GM23338 (cell line): ENCODE data around the gene KRTAP2-2. TPM values are rescaled to one million over a fixed set of nuclear protein-coding genes. Genes with fewer than 3 reads are reported as not detected.

Experiments
- ATAC-seq: fragments of 200-7000 bp; cut with Tn5 transposase; 3 replicates; pipeline ENCODE4 v1.9.1; 2020
- DNase-seq: peaks from one replicate; pipeline ENCODE4 v3.0.0-alpha.2; 2015; ENCODE audit warnings: low spot score
- H2AFZ ChIP-seq: fragments of 200-600 bp; sonication (generic); 2 replicates; pipeline ENCODE4 v1.8.0; 2016; ENCODE audit warnings: antibody characterized with exemption, mild to moderate bottlenecking, moderate library complexity
- H3F3A ChIP-seq: fragments of 200-600 bp; sonication (generic); replicated peaks from 2 replicates; pipeline ENCODE4 v1.8.0; 2017; ENCODE audit warnings: antibody characterized with exemption, mixed run types, low read depth
- H3K27ac ChIP-seq: fragments of 200-600 bp; sonication (generic); 2 replicates; pipeline ENCODE4 v1.6.1; 2016; ENCODE audit warnings: low read depth
- H3K27me3 ChIP-seq: fragments of 200-600 bp; sonication (generic); 2 replicates; pipeline ENCODE4 v1.8.0; 2016; ENCODE audit warnings: mild to moderate bottlenecking, mixed run types, moderate library complexity; ENCODE audit not compliant: insufficient read depth
- H3K36me3 ChIP-seq: fragments of 200-600 bp; sonication (generic); 2 replicates; pipeline ENCODE4 v1.8.0; 2016; ENCODE audit warnings: mild to moderate bottlenecking; ENCODE audit not compliant: insufficient read depth
- H3K4me1 ChIP-seq: fragments of 200-600 bp; sonication (generic); 2 replicates; pipeline ENCODE4 v1.8.0; 2016; ENCODE audit warnings: mild to moderate bottlenecking, moderate library complexity; ENCODE audit not compliant: insufficient read depth
- H3K4me2 ChIP-seq: fragments of 200-600 bp; sonication (generic); 2 replicates; pipeline ENCODE4 v1.7.1; 2017; ENCODE audit warnings: mixed run types
- H3K4me3 ChIP-seq: fragments of 200-600 bp; sonication (generic); 2 replicates; pipeline ENCODE4 v1.6.1; 2016; ENCODE audit warnings: mixed run types
- H3K79me2 ChIP-seq: fragments of 200-600 bp; sonication (generic); replicated peaks from 2 replicates; pipeline ENCODE4 v1.8.0; 2017; ENCODE audit warnings: mild to moderate bottlenecking; ENCODE audit not compliant: insufficient read depth
- H3K9me2 ChIP-seq: fragments of 200-600 bp; sonication (generic); 2 replicates; pipeline ENCODE4 v1.8.0; 2017; ENCODE audit not compliant: insufficient read depth
- H4K20me1 ChIP-seq: fragments of 200-600 bp; sonication (generic); replicated peaks from 2 replicates; pipeline ENCODE4 v1.8.0; 2017; ENCODE audit warnings: mild to moderate bottlenecking; ENCODE audit not compliant: insufficient read depth
- H3K27ac Mint-ChIP-seq: 2 replicates; pipeline ENCODE4 v1.8.0; 2020; ENCODE audit warnings: inconsistent platforms, mild to moderate bottlenecking, moderate library complexity, mixed read lengths
- H3K27me3 Mint-ChIP-seq: 3 replicates; pipeline ENCODE4 v1.8.0; 2022; ENCODE audit warnings: low read depth, mild to moderate bottlenecking, moderate library complexity, mixed read lengths, inconsistent platforms; ENCODE audit not compliant: insufficient read depth, poor library complexity
- H3K36me3 Mint-ChIP-seq: 3 replicates; pipeline ENCODE4 v1.8.0; 2021; ENCODE audit warnings: low read depth, mild to moderate bottlenecking, inconsistent platforms, moderate library complexity, mixed read lengths
- H3K4me1 Mint-ChIP-seq: 3 replicates; pipeline ENCODE4 v1.8.0; 2020; ENCODE audit warnings: mild to moderate bottlenecking, inconsistent platforms, mixed read lengths
- H3K4me3 Mint-ChIP-seq: 3 replicates; pipeline ENCODE4 v1.8.0; 2021; ENCODE audit warnings: moderate library complexity, mild to moderate bottlenecking, inconsistent platforms, mixed read lengths
- H3K9me3 Mint-ChIP-seq: 3 replicates; pipeline ENCODE4 v1.8.0; 2020; ENCODE audit warnings: moderate library complexity, mild to moderate bottlenecking, inconsistent platforms, mixed read lengths
- CREB1 ChIP-seq: fragments of 250-450 bp; sonication (Bioruptor Pico); IDR thresholded peaks from 2 replicates; pipeline ENCODE4 v1.5.0; 2020; ENCODE audit warnings: low read depth, mild to moderate bottlenecking, moderate library complexity
- CTCF ChIP-seq, 2 experiments: fragments of 200-600 bp in 1 of 2; sonication (generic) in 1 of 2; conservative IDR thresholded peaks; 2 replicates each; pipeline versions ENCODE4 v1.5.1 to v1.6.1; 2016 to 2017; ENCODE audit warnings: antibody characterized with exemption in 2 of 2, low read depth in 2 of 2, mild to moderate bottlenecking in 2 of 2, moderate library complexity in 1 of 2
- JUNB ChIP-seq: IDR thresholded peaks from one replicate; pipeline ENCODE4 v1.6.1; 2016; ENCODE audit warnings: antibody characterized with exemption; ENCODE audit not compliant: unreplicated experiment
- REST ChIP-seq: IDR thresholded peaks from one replicate; pipeline ENCODE4 v1.6.1; 2018; ENCODE audit warnings: antibody characterized with exemption; ENCODE audit not compliant: unreplicated experiment
- STAT1 ChIP-seq: IDR thresholded peaks from one replicate; pipeline ENCODE4 v1.6.1; 2016; ENCODE audit warnings: antibody characterized with exemption; ENCODE audit not compliant: unreplicated experiment
- polyA plus RNA-seq: library from polyadenylated mRNA; unstranded; fragments of >200 nt; fragmentation: Nextera tagmentation; extraction: Ambion mirVana; gene quantifications from 2 replicates; pipeline ENCODE4 v1.2.1, GENCODE V29; 2016
- total RNA-seq: library from RNA; depleted of rRNA; stranded (reverse); fragments of >200 nt; shearing (Covaris generic); gene quantifications from 2 replicates; pipeline ENCODE4 v1.2.3, GENCODE V29; 2014

KRTAP2-2 gene
- total and polyA plus RNA-seq, 2 experiments from 2014 or later = not detected

DNA sequence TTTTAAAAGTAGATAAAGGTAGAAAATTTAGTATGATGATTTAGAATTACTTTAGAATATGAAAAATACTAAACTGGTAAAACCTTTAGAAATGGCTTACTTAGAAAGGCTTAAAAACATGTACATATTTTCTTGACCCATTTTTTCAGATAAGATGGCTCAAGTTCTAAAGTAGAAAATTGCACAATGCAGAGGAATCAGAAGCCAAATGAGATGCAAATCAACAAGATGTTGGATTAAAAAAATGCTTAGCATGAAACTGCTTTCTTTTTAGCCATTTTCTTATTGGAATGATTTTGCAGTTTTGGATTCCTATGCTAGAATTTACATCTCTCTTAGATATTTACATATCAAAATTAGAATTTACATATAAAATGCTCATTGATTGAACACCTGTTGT is 44.6 kb downstream of the KRTAP2-2 start:
- no peak overlapping the region for H3K4me3 Mint-ChIP-seq
- H3K27ac ChIP-seq = no peak overlapping the region
- peaks cover 1% of the 10 kb centered on the region for H3K27me3 Mint-ChIP-seq
- H3K9me3 Mint-ChIP-seq = no peaks in the 10 kb centered on the region
- H3K27me3 ChIP-seq = no peaks in the 10 kb centered on the region
- no peaks in the 10 kb centered on the region for H3F3A ChIP-seq
- H3K79me2 ChIP-seq = no peaks in the 10 kb centered on the region
- H3K4me1 Mint-ChIP-seq = peaks cover 10% of the 10 kb centered on the region; the same call in 2 of the 3 replicates
- ATAC-seq (no peak), DNase-seq (no peak)
- H3K27ac Mint-ChIP-seq = no peak overlapping the region
- no peaks in the 10 kb centered on the region for H3K36me3 Mint-ChIP-seq
- H3K4me3 ChIP-seq = no peak overlapping the region
- no peak overlapping the region for H3K4me2 ChIP-seq
- no peak overlapping the region for H2AFZ ChIP-seq
- no peaks in the 10 kb centered on the region for H3K36me3 ChIP-seq
- TF ChIP-seq REST (no peak), CREB1 (CRISPR knock-in tag) (no peak), JUNB (no peak)
- H3K9me2 ChIP-seq = no peaks in the 10 kb centered on the region; the same call in 1 of the 2 replicates
- no peaks in the 10 kb centered on the region for H4K20me1 ChIP-seq
- H3K4me1 ChIP-seq = peaks cover 14% of the 10 kb centered on the region

- H3K27me3 Mint-ChIP-seq = peaks cover 1% of the 10 kb centered on the region
- H3K4me3 Mint-ChIP-seq = no peak overlapping the region
- H3K27ac Mint-ChIP-seq = no peak overlapping the region
- DNase-seq (no peak), ATAC-seq (no peak)
- TF ChIP-seq STAT1 (no peak), CREB1 (CRISPR knock-in tag) (no peak), CTCF (conservative IDR thresholded peaks at IDR 0.05; ENCODE audit: low read depth in 2 of 2) (no peak)
- no peak overlapping the region for H3K27ac ChIP-seq
- peaks cover 10% of the 10 kb centered on the region; the same call in 2 of the 3 replicates for H3K4me1 Mint-ChIP-seq
- no peaks in the 10 kb centered on the region for H3K27me3 ChIP-seq
- no peak overlapping the region for H2AFZ ChIP-seq
- H3K9me2 ChIP-seq = no peaks in the 10 kb centered on the region; the same call in 1 of the 2 replicates
- no peak overlapping the region for H3K4me3 ChIP-seq
- H3K9me3 Mint-ChIP-seq = no peaks in the 10 kb centered on the region
- H3K4me2 ChIP-seq = 0 out of 2 replicates have a peak overlapping the region, but pooled peaks have one; percentile 27
- H4K20me1 ChIP-seq = no peaks in the 10 kb centered on the region
- H3K79me2 ChIP-seq = no peaks in the 10 kb centered on the region
- no peaks in the 10 kb centered on the region for H3F3A ChIP-seq
- no peaks in the 10 kb centered on the region for H3K36me3 ChIP-seq
- H3K4me1 ChIP-seq = peaks cover 14% of the 10 kb centered on the region
- no peaks in the 10 kb centered on the region for H3K36me3 Mint-ChIP-seq
Measured at GRCh38 chr17:41009936-41010335, 45.1 kb downstream of the KRTAP2-2 start.
